ENCODE data around the gene MLLT3.
A peak's percentile ranks its signal among the peaks of the same experiment; 100 is the strongest.

The MLLT3 gene

GRCh38 chr9:20407013-20407412 lies 215.3 kb downstream of the MLLT3 start:
- DNase-seq = peak; percentile 51

GRCh38 chr9:20406344-20406743 lies 216.0 kb downstream of the MLLT3 start:
- DNase-seq = no peak

DNA sequence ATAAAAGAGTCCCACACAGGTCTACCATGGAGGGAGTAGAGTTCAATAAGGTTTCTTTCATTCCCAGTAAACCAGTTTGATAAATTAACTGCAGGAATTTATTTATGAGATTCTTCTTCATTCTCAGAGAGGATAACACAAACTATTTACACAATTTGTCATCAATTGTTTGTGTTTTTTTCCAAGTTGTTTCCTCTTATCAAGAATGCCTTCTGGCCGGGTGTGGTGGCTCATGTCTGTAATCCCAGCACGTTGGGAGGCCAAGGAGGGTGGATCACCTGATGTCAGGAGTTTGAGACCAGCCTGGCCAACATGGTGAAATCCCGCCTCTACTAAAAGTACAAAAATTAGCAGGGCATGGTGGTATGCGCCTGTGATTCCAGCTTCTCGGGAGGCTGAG lies 216.7 kb downstream of the MLLT3 start:
- DNase-seq = peak; percentile 35

GRCh38 chr9:20405078-20405477 lies 217.2 kb downstream of the MLLT3 start:
- DNase-seq = peak; percentile 27

GRCh38 chr9:20404192-20404813 lies 218.0 kb downstream of the MLLT3 start:
- DNase-seq = no peak

DNA sequence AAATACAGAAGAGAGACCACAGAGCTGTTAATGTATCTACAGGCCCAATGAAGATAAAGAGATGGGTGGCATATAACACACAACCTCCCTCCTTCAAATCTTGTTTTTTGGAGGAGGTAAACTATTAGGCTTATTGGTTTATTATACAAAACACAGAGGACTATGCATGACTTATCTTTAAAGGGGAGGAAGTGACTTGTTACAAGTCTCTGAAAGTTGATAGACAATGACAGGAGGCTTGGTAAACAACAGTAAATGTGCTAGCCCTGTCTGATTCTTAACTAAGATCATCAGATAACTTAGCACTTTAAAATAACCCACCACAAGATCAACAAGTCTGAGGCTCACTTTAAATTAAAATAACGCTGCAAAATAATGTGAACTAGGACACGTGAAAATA lies 219.0 kb downstream of the MLLT3 start:
- no peak for DNase-seq

- no peak for DNase-seq
Measured at GRCh38 chr9:20402273-20402875, 219.9 kb downstream of the MLLT3 start.

- peak; percentile 71 for DNase-seq
Measured at GRCh38 chr9:20398536-20399338, 223.6 kb downstream of the MLLT3 start.

GRCh38 chr9:20397348-20397747 lies 225.0 kb downstream of the MLLT3 start:
- no peak for DNase-seq

DNA sequence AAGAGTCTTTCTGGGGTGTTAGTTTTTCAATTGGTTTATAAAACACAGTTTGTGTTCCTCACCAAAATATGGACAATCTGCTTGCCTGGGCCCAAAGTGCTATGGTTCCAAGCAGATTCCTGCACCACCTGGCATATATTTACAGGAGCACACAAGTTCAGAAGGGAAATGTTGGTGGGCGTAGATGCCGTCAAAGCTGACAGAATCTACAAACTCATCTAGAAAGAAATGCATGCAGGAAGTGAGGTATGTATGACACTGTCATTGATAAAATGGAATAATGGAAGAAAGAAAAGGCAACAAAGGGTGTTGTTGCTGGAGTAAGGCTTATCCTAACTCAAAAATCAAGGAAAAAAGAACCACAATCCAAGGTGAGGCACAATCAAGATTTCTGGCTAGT lies 225.8 kb downstream of the MLLT3 start:
- no peak for DNase-seq

- DNase-seq = no peak
Measured at GRCh38 chr9:20395651-20396050, 226.6 kb downstream of the MLLT3 start.

GRCh38 chr9:20394969-20395368 lies 227.3 kb downstream of the MLLT3 start:
- no peak for DNase-seq

DNA sequence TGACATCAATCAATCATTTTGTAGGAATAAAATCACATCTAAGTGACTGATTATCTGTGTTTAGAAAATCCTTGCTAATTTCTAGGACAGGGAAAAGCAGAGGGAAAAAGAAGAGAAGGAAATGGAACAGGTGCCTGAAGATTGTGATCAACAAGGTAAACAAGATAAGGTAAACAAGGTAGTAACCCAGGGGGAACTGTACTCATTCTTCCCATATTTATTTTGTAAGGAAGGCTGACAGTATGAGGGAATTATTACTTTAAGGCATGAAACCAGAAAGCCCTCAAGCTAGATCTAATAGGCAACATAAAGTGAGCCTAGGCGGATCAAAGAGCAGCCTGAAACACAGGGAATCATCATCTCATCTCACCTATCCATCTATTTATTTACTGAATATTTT lies 231.1 kb downstream of the MLLT3 start:
- no peak for DNase-seq

- DNase-seq = no peak
Measured at GRCh38 chr9:20390400-20390799, 231.9 kb downstream of the MLLT3 start.

- DNase-seq = no peak
Measured at GRCh38 chr9:20387062-20387461, 235.2 kb downstream of the MLLT3 start.

GRCh38 chr9:20384642-20385041 lies 237.7 kb downstream of the MLLT3 start:
- no peak for DNase-seq

DNA sequence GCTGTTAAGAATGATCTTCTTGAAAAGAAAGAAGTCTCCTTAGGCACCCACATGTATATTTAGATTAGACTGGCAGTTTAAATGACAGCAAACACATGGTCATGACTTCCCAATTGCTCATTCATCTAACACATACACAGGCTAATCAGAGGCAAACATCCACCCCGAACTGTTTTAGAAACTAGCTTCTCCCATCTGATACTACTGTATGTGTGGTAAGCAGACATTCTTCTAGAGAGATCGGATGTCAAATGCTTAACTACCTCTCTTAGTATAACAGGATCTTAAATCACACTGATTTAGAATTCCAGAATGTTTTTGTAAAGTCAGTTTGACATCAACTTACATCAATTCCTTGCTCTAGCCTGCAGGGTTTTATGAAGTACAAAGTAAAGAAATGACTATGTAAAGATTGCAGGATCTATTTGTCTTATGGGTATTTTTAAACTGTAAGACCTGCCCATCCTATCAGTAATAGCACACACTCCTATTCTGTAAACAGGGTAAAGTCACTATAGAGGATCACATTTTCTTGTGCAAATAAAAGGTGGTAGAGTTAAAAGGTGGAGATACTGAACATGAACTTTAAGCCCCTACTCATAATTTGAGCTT lies 239.7 kb downstream of the MLLT3 start:
- DNase-seq = peak; percentile 96

GRCh38 chr9:20380546-20380945 lies 241.8 kb downstream of the MLLT3 start:
- DNase-seq = peak; percentile 24

DNA sequence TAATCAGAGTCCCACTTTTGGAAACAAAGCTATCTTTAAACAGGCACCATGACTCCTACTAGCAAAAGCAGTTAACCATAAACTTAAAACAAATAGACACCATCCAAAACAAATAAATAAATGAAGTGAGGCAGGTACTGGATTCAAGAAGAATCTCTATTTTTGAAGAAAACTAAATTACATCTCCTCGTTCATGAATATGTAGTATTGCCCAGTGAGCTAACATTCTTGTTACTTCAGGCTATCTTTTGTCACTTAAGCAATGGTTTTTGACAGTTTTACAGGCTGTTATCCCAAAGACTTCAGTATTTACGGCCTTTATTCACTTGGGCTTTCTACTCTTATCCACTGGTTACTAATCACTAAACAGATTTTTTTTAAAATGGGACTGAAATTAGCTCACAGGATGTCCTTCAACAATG lies 242.5 kb downstream of the MLLT3 start:
- DNase-seq = no peak

DNA sequence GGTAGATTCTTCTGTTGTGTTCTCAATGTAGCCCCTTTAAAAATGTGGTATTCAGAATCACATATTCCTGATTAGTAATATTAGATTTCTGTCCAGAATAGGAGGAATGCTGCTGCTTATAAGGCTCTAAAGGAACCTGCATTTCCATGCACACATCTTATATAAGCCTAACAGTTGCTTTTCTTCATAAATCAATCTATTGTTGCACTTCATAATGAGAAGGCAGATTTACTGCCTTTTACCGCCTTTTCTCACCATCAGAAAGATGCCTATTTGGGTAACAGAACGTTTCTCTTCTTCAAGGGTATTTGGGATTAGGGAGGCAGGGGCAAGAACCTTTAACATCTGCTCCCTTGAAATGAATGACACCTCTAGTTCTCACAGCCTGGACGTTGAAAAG lies 243.4 kb downstream of the MLLT3 start:
- DNase-seq = no peak

DNA sequence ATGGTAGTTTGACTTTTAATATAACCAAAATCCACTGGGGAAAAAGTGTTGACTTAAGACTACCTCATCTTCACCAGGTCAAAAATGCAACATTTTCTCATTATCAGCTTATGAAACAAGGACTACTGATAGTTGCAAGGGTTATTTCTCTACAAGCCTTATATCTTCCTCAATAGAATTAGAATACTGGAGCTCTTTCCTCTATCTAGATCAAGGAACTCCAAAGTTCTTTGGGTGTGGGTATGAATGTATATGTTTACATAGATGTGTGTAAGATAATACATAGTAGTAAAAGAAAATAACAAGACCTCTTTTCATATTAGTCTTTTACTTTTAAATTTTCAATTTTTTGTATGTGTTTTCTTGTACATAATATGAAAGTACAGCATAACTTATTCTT lies 244.5 kb downstream of the MLLT3 start:
- no peak for DNase-seq

DNA sequence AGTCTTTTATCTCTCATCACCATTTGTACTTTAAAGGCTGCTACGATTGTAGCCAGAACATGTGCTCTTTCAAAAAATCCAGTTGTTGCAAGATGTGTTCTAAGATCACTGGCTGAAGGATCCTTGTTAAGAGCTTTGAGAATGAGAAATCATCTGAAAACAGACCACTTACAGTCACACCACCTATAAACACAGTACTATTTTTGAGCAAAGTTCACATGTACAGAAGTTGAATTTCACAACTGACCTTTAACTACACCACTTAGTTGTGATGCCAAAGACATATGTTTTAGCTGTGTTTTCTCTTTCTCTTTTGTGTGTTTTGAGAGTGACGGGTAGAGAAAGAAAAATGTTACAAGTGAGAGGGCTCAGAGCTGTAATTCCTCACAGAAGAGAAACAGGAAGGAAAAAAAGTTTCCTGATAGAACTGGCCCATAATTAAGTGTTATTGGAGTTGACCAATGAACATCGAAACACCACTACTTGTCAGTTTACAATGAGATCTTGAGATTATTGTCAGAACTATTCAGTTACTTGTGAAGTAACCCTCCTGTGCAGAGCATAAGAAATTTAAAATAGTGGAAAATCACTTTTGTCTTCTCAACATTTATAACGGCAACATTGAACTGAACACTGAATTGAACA lies 245.4 kb downstream of the MLLT3 start:
- DNase-seq = peak; percentile 82

DNA sequence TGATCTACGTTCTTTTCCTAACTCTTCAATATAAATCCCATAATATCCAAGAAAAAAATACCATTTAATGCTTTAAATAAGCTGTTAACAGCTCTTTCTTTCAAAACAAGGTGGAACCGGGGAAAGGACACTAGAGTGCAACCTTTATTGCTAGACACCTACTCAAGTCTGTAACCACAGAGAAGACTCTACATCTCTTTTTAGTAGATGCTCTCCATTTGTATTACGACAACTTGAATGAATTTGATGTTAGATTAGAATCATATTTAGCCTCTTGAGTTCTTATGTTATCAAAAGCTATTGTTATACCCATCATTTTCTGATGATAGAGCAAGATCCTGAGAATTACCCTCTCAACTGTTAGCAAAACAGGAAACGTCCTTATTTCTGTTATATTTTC lies 246.3 kb downstream of the MLLT3 start:
- DNase-seq = no peak
